HUES6 (cell line): Measurements from ENCODE around the gene TMEM201.
A peak's percentile ranks its signal among the peaks of the same experiment; 100 is the strongest.

ENCODE experiments used
- H3K27ac ChIP-seq: 2 replicates; pipeline ENCODE4 v1.7.0; 2013; ENCODE audit warnings: low read depth, mild to moderate bottlenecking, low read length, inconsistent platforms
- H3K27me3 ChIP-seq: 2 replicates; pipeline ENCODE4 v1.6.1; 2013; ENCODE audit warnings: low read length; ENCODE audit not compliant: control insufficient read depth, insufficient read depth
- H3K36me3 ChIP-seq: 2 replicates; pipeline ENCODE4 v1.6.1; 2013; ENCODE audit warnings: low read length; ENCODE audit not compliant: control insufficient read depth, insufficient read depth
- H3K4me1 ChIP-seq: 2 replicates; pipeline ENCODE4 v1.6.1; 2013; ENCODE audit warnings: low read length; ENCODE audit not compliant: control insufficient read depth, insufficient read depth
- H3K4me3 ChIP-seq: 2 replicates; pipeline ENCODE4 v1.5.1; 2013; ENCODE audit warnings: low read depth, low read length
- H3K9ac ChIP-seq: one replicate; pipeline ENCODE4 v1.6.1; 2013; ENCODE audit warnings: mild to moderate bottlenecking, low read length
- H3K9me3 ChIP-seq: 2 replicates; pipeline ENCODE4 v1.6.1; 2013; ENCODE audit warnings: low read depth, low read length; ENCODE audit not compliant: control insufficient read depth, insufficient read depth

The TMEM201 gene, protein sequence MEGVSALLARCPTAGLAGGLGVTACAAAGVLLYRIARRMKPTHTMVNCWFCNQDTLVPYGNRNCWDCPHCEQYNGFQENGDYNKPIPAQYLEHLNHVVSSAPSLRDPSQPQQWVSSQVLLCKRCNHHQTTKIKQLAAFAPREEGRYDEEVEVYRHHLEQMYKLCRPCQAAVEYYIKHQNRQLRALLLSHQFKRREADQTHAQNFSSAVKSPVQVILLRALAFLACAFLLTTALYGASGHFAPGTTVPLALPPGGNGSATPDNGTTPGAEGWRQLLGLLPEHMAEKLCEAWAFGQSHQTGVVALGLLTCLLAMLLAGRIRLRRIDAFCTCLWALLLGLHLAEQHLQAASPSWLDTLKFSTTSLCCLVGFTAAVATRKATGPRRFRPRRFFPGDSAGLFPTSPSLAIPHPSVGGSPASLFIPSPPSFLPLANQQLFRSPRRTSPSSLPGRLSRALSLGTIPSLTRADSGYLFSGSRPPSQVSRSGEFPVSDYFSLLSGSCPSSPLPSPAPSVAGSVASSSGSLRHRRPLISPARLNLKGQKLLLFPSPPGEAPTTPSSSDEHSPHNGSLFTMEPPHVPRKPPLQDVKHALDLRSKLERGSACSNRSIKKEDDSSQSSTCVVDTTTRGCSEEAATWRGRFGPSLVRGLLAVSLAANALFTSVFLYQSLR

DNA sequence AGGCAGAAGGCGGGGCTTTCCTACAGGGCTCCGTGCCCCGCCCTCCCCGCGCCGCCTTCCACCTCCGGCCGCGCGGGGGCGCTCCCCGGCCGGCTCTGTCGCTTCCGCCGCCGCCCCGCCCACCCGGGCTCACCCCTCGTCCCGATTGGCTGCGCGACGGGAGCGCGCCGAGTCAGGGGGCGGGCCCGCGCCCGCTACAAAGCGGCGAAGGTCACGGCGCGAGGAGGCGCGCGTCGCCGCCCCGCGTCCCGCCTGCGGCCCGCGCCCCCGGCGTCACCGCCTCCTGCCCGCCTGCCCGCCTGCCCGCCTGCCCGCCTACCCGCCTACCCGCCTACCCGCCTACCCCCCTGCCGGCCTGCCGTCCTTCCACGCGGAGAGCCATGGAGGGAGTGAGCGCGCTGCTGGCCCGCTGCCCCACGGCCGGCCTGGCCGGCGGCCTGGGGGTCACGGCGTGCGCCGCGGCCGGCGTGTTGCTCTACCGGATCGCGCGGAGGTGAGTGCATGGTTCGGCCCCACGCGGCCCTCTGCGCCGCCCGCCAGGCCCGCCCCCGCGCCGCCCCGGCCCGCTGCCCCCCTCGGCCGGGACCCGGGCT lies at the start of gene TMEM201:
Gene TMEM201, plus strand, starts transcription at position 361 of the 593 bp plus-strand sequence. Its CDS starts 20 bp downstream, at position 381.
- H3K4me3 ChIP-seq = peak within 1 kb of the TSS; percentile 95
- peak within 1 kb of the TSS; percentile 48; the same call in 1 of the 2 replicates for H3K27ac ChIP-seq
- H3K36me3 ChIP-seq = peaks cover 6% of the 10 kb centered on the region; the same call in 1 of the 2 replicates

GRCh38 chr1:9539165-9539828 lies 49.4 kb upstream of the TMEM201 start, which contains the start of gene SLC25A33:
TSS of gene SLC25A33 (plus strand) at chr1:9539465. CDS start at chr1:9539692, 227 bp downstream.
- Histone ChIP-seq H3K9ac (peak within 1 kb of the TSS; percentile 83), H3K27me3 (peaks cover 4% of the 10 kb centered on the region; the same call in 1 of the 2 replicates), H3K9me3 (no peaks in the 10 kb centered on the region), H3K27ac (peak within 1 kb of the TSS; percentile 65; the same call in 1 of the 2 replicates), H3K4me3 (peak within 1 kb of the TSS; percentile 98), H3K36me3 (no peaks in the 10 kb centered on the region; the same call in 1 of the 2 replicates), H3K4me1 (peaks cover 18% of the 10 kb centered on the region)

More for the DNA sequence above, at the start of gene TMEM201:
- H3K27me3 ChIP-seq = no peaks in the 10 kb centered on the region
- no peaks in the 10 kb centered on the region for H3K9me3 ChIP-seq
- peak within 1 kb of the TSS; percentile 80 for H3K9ac ChIP-seq
- H3K4me1 ChIP-seq = peaks cover 40% of the 10 kb centered on the region

- Histone ChIP-seq H3K27ac (peak overlapping the region; percentile 65; the same call in 1 of the 2 replicates), H3K36me3 (no peaks in the 10 kb centered on the region; the same call in 1 of the 2 replicates), H3K9me3 (no peaks in the 10 kb centered on the region), H3K4me3 (peak overlapping the region; percentile 98), H3K4me1 (peaks cover 18% of the 10 kb centered on the region), H3K27me3 (peaks cover 4% of the 10 kb centered on the region; the same call in 1 of the 2 replicates), H3K9ac (peak overlapping the region; percentile 83)
Measured at GRCh38 chr1:9539829-9540550, 48.7 kb upstream of the TMEM201 start.

DNA sequence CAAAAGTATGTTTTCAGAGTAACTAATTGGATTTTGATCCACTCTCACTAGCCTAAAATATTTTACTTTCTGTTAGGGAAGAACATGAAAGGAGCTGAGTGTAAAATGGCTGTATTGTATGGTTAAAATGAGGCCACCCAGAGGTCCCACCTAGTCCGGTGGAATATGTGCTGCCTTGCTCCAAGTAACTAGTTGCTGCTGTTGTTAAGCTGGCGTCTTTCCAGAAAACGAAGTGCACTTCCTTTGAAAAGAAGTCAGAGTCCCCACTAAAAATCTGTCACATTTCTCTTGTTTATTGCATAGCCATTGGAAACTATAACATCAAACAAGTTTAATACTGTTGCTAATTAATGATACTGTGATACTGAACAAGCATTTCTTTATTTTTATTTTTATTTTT lies 46.3 kb upstream of the TMEM201 start:
- Histone ChIP-seq H3K36me3 (no peaks in the 10 kb centered on the region; the same call in 1 of the 2 replicates), H3K27me3 (peaks cover 4% of the 10 kb centered on the region; the same call in 1 of the 2 replicates), H3K27ac (no peak overlapping the region), H3K4me1 (peaks cover 18% of the 10 kb centered on the region), H3K4me3 (no peak overlapping the region), H3K9ac (no peak overlapping the region), H3K9me3 (no peaks in the 10 kb centered on the region)

GRCh38 chr1:9544926-9545325 lies 43.8 kb upstream of the TMEM201 start:
- Histone ChIP-seq H3K4me3 (no peak overlapping the region), H3K36me3 (no peaks in the 10 kb centered on the region; the same call in 1 of the 2 replicates), H3K9me3 (no peaks in the 10 kb centered on the region), H3K9ac (no peak overlapping the region), H3K4me1 (0 out of 2 replicates have a peak, but pooled peaks cover 5% of the 10 kb centered on the region), H3K27me3 (peaks cover 4% of the 10 kb centered on the region; the same call in 1 of the 2 replicates), H3K27ac (no peak overlapping the region)

GRCh38 chr1:9549955-9550546 lies 38.7 kb upstream of the TMEM201 start:
- Histone ChIP-seq H3K27me3 (no peaks in the 10 kb centered on the region), H3K4me3 (no peak overlapping the region), H3K27ac (no peak overlapping the region), H3K4me1 (no peaks in the 10 kb centered on the region), H3K36me3 (peaks cover 11% of the 10 kb centered on the region), H3K9me3 (no peaks in the 10 kb centered on the region), H3K9ac (no peak overlapping the region)

DNA sequence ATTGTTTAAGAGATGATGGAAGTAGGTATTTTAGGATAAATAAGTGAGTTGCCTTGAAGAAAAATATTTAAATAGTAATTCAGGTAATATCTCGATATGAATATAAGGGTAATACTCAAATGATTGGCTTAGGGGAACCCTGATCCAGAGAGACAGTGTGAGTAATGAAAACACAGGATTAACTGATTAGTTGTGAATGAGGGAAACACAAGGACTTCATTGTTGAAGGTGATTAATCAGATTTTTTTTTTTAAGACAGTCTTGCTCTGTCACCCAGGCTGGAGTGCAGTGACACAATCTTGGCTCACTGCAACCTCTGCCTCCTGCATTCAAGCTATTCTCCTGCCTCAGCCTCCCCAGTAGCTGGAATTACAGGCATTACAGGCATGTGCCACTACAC lies 36.7 kb upstream of the TMEM201 start:
- H3K9ac ChIP-seq = no peak overlapping the region
- no peak overlapping the region for H3K27ac ChIP-seq
- no peaks in the 10 kb centered on the region for H3K27me3 ChIP-seq
- H3K4me1 ChIP-seq = no peaks in the 10 kb centered on the region
- H3K4me3 ChIP-seq = no peak overlapping the region
- H3K9me3 ChIP-seq = no peaks in the 10 kb centered on the region
- H3K36me3 ChIP-seq = peaks cover 26% of the 10 kb centered on the region

GRCh38 chr1:9553736-9554144 lies 35.0 kb upstream of the TMEM201 start:
- H3K4me3 ChIP-seq = no peak overlapping the region
- peaks cover 42% of the 10 kb centered on the region for H3K36me3 ChIP-seq
- H3K27ac ChIP-seq = no peak overlapping the region
- H3K9me3 ChIP-seq = no peaks in the 10 kb centered on the region
- H3K27me3 ChIP-seq = peaks cover 16% of the 10 kb centered on the region; the same call in 1 of the 2 replicates
- H3K9ac ChIP-seq = no peak overlapping the region
- peaks cover 4% of the 10 kb centered on the region; the same call in 1 of the 2 replicates for H3K4me1 ChIP-seq

GRCh38 chr1:9555942-9556341 lies 32.8 kb upstream of the TMEM201 start:
- peaks cover 21% of the 10 kb centered on the region; the same call in 1 of the 2 replicates for H3K27me3 ChIP-seq
- no peak overlapping the region for H3K9ac ChIP-seq
- peaks cover 14% of the 10 kb centered on the region; the same call in 1 of the 2 replicates for H3K4me1 ChIP-seq
- peaks cover 47% of the 10 kb centered on the region for H3K36me3 ChIP-seq
- H3K4me3 ChIP-seq = no peak overlapping the region
- H3K27ac ChIP-seq = no peak overlapping the region
- H3K9me3 ChIP-seq = no peaks in the 10 kb centered on the region
